ENCODE data around the gene RIGI.

Gene RIGI

DNA sequence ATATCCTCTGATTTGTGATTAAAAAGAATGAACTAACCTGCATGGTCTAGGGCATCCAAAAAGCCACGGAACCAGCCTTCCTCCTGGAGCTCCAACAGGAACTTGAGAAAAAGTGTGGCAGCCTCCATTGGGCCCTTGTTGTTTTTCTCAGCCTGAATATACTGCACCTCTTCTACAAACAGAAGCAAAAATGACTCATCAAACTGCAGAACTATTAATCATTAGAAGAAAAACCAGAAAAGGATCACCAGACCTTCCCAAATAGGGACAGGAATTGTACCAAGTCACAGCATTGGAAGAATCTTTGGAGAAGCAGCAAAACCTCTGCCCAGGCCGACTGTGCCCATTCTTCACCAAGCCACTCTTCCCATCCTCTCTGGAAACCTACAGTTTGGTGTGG, 25.2 kb downstream of the RIGI start:
- Histone ChIP-seq H3K4me2 (ENCODE audit: low read length) (no peak overlapping the region), H3K9me2 (replicated peaks; ENCODE audit: control insufficient read depth, low read length) (no peaks in the 10 kb centered on the region), H3K9me3 (ENCODE audit: control insufficient read depth, insufficient read depth, low read length) (no peaks in the 10 kb centered on the region), H4K20me1 (ENCODE audit: control insufficient read depth, insufficient read depth, low read depth, low read length) (no peaks in the 10 kb centered on the region), H3K27me3 (ENCODE audit: control insufficient read depth, low read length) (no peaks in the 10 kb centered on the region), H3K4me3 (ENCODE audit: low read length) (no peak overlapping the region), H3F3A (ENCODE audit: control insufficient read depth, insufficient read depth) (no peaks in the 10 kb centered on the region), H3K79me2 (ENCODE audit: control insufficient read depth, low read length) (no peaks in the 10 kb centered on the region), H3K4me1 (ENCODE audit: control insufficient read depth, low read length) (no peaks in the 10 kb centered on the region), H3K27ac (ENCODE audit: low read depth, low read length) (no peak overlapping the region), H3K36me3 (ENCODE audit: control insufficient read depth, low read length) (no peaks in the 10 kb centered on the region)
- TF ChIP-seq, protein P1, sequence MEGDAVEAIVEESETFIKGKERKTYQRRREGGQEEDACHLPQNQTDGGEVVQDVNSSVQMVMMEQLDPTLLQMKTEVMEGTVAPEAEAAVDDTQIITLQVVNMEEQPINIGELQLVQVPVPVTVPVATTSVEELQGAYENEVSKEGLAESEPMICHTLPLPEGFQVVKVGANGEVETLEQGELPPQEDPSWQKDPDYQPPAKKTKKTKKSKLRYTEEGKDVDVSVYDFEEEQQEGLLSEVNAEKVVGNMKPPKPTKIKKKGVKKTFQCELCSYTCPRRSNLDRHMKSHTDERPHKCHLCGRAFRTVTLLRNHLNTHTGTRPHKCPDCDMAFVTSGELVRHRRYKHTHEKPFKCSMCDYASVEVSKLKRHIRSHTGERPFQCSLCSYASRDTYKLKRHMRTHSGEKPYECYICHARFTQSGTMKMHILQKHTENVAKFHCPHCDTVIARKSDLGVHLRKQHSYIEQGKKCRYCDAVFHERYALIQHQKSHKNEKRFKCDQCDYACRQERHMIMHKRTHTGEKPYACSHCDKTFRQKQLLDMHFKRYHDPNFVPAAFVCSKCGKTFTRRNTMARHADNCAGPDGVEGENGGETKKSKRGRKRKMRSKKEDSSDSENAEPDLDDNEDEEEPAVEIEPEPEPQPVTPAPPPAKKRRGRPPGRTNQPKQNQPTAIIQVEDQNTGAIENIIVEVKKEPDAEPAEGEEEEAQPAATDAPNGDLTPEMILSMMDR (IDR thresholded peaks at IDR 0.05; ENCODE audit: low read depth, low read length, poor library complexity, severe bottlenecking), result no peak

DNA sequence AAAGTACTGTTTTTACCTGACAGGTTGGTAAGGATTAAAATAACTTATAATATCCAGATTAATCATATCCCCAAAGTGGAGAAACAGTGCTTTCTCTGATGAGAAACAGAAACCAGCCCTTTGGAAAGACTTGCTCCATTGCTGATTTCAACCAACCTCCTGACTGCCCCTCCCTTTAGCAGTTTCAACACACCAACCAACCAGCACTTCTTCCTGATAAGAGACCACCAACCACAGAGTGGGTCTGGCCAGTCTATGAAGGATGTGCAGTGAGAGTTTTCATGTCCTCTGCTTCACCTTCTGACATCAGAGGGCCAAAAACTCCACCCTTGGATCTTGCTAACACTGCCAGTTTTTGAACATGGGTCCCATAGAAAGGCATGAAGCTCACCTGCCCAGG, 28.1 kb downstream of the RIGI start:
- H3K79me2 ChIP-seq (ENCODE audit: control insufficient read depth, low read length), result no peaks in the 10 kb centered on the region
- no peaks in the 10 kb centered on the region for H4K20me1 ChIP-seq (ENCODE audit: control insufficient read depth, insufficient read depth, low read depth, low read length)
- H3K9me2 ChIP-seq (replicated peaks; ENCODE audit: control insufficient read depth, low read length), result no peaks in the 10 kb centered on the region
- TF ChIP-seq, protein P1 (IDR thresholded peaks at IDR 0.05; ENCODE audit: low read depth, low read length, poor library complexity, severe bottlenecking), result no peak
- no peak for TF ChIP-seq EZH2phosphoT487 (IDR thresholded peaks at IDR 0.05; ENCODE audit: borderline replicate concordance, low read length)
- H3K36me3 ChIP-seq (ENCODE audit: control insufficient read depth, low read length), result no peaks in the 10 kb centered on the region
- H3F3A ChIP-seq (ENCODE audit: control insufficient read depth, insufficient read depth), result no peaks in the 10 kb centered on the region
- no peak overlapping the region for H3K4me2 ChIP-seq (ENCODE audit: low read length)
- no peaks in the 10 kb centered on the region for H3K4me1 ChIP-seq (ENCODE audit: control insufficient read depth, low read length)
- H3K4me3 ChIP-seq (ENCODE audit: low read length), result no peak overlapping the region
- no peaks in the 10 kb centered on the region for H3K9me3 ChIP-seq (ENCODE audit: control insufficient read depth, insufficient read depth, low read length)
- H3K27ac ChIP-seq (ENCODE audit: low read depth, low read length), result no peak overlapping the region
- H3K27me3 ChIP-seq (ENCODE audit: control insufficient read depth, low read length), result no peaks in the 10 kb centered on the region

DNA sequence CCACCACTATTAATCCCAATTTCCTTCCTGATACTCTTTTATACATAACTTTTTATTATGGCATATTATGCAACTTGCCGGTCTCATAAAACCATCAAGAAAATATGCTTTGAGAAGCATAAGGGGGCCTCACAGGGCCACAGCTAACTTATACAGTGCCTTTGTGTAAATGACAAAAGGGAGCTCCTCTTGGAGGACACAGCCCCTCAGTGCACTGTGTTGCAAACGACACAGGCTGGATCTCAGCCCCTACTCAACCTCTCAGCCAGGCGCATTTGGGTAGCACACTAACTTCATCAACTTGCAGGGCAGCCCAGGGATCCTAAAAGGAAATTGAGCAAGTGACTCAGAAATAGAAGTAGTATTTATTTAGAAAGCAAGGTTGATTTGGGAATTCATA, 35.4 kb downstream of the RIGI start:
- no peaks in the 10 kb centered on the region for H3K4me1 ChIP-seq (ENCODE audit: control insufficient read depth, low read length)
- H3K4me2 ChIP-seq (ENCODE audit: low read length), result no peak overlapping the region
- H3F3A ChIP-seq (ENCODE audit: control insufficient read depth, insufficient read depth), result no peaks in the 10 kb centered on the region
- H3K4me3 ChIP-seq (ENCODE audit: low read length), result no peak overlapping the region
- no peaks in the 10 kb centered on the region for H3K9me2 ChIP-seq (replicated peaks; ENCODE audit: control insufficient read depth, low read length)
- H3K27ac ChIP-seq (ENCODE audit: low read depth, low read length), result no peak overlapping the region
- no peaks in the 10 kb centered on the region for H3K27me3 ChIP-seq (ENCODE audit: control insufficient read depth, low read length)
- no peaks in the 10 kb centered on the region for H3K36me3 ChIP-seq (ENCODE audit: control insufficient read depth, low read length)
- no peaks in the 10 kb centered on the region for H4K20me1 ChIP-seq (ENCODE audit: control insufficient read depth, insufficient read depth, low read depth, low read length)
- H3K9me3 ChIP-seq (ENCODE audit: control insufficient read depth, insufficient read depth, low read length), result no peaks in the 10 kb centered on the region
- H3K79me2 ChIP-seq (ENCODE audit: control insufficient read depth, low read length), result no peaks in the 10 kb centered on the region
- TF ChIP-seq, protein P1 (IDR thresholded peaks at IDR 0.05; ENCODE audit: low read depth, low read length, poor library complexity, severe bottlenecking), result no peak
- TF ChIP-seq EZH2phosphoT487 (IDR thresholded peaks at IDR 0.05; ENCODE audit: borderline replicate concordance, low read length), result no peak

DNA sequence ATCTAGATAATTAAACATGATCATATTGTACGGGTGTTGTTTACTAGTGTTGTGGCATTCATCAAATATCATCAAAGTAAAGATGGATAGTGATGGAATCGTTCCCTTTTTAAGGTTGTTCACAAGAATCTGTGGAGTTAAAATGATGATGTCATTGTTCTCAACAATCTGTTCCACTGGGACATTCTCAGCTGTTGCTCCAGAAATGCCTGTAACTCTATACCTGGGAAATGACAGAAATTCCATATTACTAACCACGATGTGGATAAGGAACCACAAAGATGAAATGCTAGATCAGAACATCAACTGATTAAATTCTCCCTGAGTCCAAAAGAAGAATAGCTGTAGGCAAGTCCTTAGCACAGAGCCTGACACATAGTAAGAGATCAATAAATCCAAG, 38.0 kb downstream of the RIGI start:
- H3K36me3 ChIP-seq (ENCODE audit: control insufficient read depth, low read length), result no peaks in the 10 kb centered on the region
- no peaks in the 10 kb centered on the region for H3K4me1 ChIP-seq (ENCODE audit: control insufficient read depth, low read length)
- H3K4me3 ChIP-seq (ENCODE audit: low read length), result no peak overlapping the region
- no peaks in the 10 kb centered on the region for H3F3A ChIP-seq (ENCODE audit: control insufficient read depth, insufficient read depth)
- H3K9me2 ChIP-seq (replicated peaks; ENCODE audit: control insufficient read depth, low read length), result no peaks in the 10 kb centered on the region
- no peak overlapping the region for H3K4me2 ChIP-seq (ENCODE audit: low read length)
- no peaks in the 10 kb centered on the region for H3K27me3 ChIP-seq (ENCODE audit: control insufficient read depth, low read length)
- no peaks in the 10 kb centered on the region for H4K20me1 ChIP-seq (ENCODE audit: control insufficient read depth, insufficient read depth, low read depth, low read length)
- no peaks in the 10 kb centered on the region for H3K9me3 ChIP-seq (ENCODE audit: control insufficient read depth, insufficient read depth, low read length)
- H3K27ac ChIP-seq (ENCODE audit: low read depth, low read length), result no peak overlapping the region
- TF ChIP-seq EZH2phosphoT487 (IDR thresholded peaks at IDR 0.05; ENCODE audit: borderline replicate concordance, low read length), result no peak
- TF ChIP-seq, protein P1 (IDR thresholded peaks at IDR 0.05; ENCODE audit: low read depth, low read length, poor library complexity, severe bottlenecking), result no peak
- H3K79me2 ChIP-seq (ENCODE audit: control insufficient read depth, low read length), result no peaks in the 10 kb centered on the region
